MG63 (cell line): Measurements from ENCODE around the gene SMIM28. TPM values are rescaled to one million over a fixed set of nuclear protein-coding genes. Genes with fewer than 3 reads are reported as not detected.

ENCODE experiments used
- total RNA-seq: library from RNA; depleted of rRNA; stranded (reverse); fragments of >200 nt; shearing (Covaris generic); gene quantifications from 2 replicates; pipeline ENCODE4 v1.2.3, GENCODE V29; 2014; ENCODE audit warnings: low replicate concordance; rRNA removed

Gene SMIM28
- total RNA-seq, 1 experiment from 2014 or later = not detected

Other genes with a start within 250 kb of the SMIM28 start
- 3.7 and 5.1 TPM in 2 replicates for gene ARFGEF3, start 216.0 kb upstream of the SMIM28 start, total RNA-seq
- gene PBOV1, start 159.4 kb upstream of the SMIM28 start, total RNA-seq = not detected in 2 replicates
- gene HEBP2, start 26.3 kb downstream of the SMIM28 start, total RNA-seq = 40.8 and 76.0 TPM in 2 replicates
- gene NHSL1, start 121.6 kb downstream of the SMIM28 start, total RNA-seq = 1.3 and 8.7 TPM in 2 replicates